Peyer's patch (tissue), 4 donors: Measurements from ENCODE around the gene WARS2.

ENCODE experiments used
- CTCF ChIP-seq, 6 experiments: fragments of 450-650 bp in 4 of 6; fragments of 200-600 bp in 2 of 6; sonication (generic) in 1 of 6; IDR thresholded peaks; one replicate each; pipeline ENCODE4 v1.5.1; 2017 to 2019; ENCODE audit warnings: antibody characterized with exemption in 6 of 6, mild to moderate bottlenecking in 3 of 6, moderate library complexity in 1 of 6
- POLR2A ChIP-seq, 2 donors: fragments of 450-650 bp; IDR thresholded peaks; one replicate each; pipeline ENCODE4 v1.5.1; 2017; ENCODE audit warnings: antibody characterized with exemption in 2 of 2, mild to moderate bottlenecking in 2 of 2, moderate library complexity in 2 of 2

GRCh38 chr1:119139403-119139802, 1.1 kb downstream of the WARS2 start:
- TF ChIP-seq CTCF (IDR thresholded peaks at IDR 0.05) (no peak), POLR2A (IDR thresholded peaks at IDR 0.05) (no peak)
